Bone marrow (tissue), 2 donors: Measurements from ENCODE around the gene DLK2.
"Not testable (repeated sequence)": the region's sequence is repeated elsewhere in the genome, so short reads cannot be mapped to it uniquely, and the experiment has no call there.

ENCODE experiments used
- DNase-seq, 2 donors: peaks; one replicate each; lab custom pipeline; 2025; lab: John Stamatoyannopoulos, UW

Gene DLK2

GRCh38 chr6:43481591-43482236 is 26.4 kb upstream of the DLK2 start:
- no peak for DNase-seq

DNA sequence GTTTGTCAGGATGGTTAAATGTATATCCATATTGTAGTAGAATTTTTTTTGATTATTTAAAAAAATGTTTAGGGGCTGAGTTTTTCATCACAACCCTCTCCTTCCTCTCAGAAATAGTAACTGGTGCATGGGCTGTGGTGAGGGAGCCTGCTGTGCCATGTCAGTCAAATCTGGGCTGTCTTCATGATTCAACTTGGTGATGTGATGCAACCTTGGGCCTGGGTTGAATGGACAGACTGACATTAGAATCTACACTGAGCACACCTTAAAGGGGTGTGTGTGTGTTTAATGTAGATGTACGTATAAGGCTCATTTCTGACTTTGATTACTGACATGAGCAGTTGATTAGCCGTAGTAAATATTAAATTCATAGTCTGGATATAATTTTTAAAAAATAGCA is 25.7 kb upstream of the DLK2 start:
- DNase-seq = no peak

DNA sequence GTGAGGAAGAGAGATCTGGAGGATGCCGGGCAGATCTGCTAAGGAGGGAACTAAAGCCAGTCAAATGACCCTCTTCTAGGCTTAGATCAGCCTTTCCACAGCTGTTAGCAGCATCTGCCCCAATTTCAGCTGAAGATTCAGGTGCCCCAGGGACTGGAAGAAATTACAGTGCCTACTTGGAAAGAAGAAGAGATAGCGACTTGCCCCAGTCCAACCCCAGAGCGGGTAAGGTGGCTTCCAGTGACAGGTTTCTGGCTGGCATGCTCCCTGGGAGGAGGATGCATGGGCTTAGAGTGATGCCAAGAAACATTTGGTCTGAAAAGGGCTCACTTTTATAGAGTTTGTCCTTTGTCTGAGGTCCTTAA is 22.6 kb upstream of the DLK2 start:
- DNase-seq = no peak

DNA sequence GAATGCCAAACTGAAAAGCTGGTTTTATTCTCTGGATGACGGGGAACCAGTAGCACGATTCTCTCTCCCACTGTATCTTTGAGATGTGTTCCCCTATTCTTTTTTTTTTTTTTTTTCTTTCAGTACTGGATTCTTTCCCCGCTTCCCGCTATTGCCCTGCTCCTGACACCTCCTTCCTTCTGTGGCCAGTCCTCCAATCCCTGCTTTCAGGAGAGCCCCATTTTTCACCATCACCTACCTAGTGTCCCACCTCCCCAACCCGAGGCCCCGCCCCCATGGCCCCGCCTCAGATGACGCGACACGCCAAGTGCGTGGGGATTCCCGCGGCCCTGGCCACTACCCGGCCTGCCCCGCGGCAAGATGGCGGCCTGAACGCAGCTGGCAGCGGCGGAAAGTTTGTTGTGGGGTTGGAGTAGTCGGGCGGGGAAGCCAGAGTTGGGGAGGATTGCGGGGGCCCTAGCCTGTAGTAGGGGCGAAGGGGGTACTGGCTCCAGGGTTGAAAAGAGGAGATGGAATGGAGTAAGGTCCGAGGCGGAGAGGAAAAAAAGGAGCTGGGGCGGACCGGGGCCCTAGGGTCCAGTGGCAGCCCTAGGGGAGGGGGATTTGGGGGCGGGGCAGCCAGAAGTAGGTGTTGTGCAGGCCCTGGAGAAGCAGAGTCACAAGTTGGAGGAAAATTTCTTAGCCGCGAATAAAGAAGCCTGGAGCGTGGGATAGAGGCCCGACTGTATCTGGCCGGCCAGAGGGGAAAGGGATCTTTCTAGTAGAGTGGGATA is 22.1 kb upstream of the DLK2 start, which contains the start of gene TJAP1:
Gene TJAP1 (plus strand): TSS at position 336 of the 773 bp plus-strand sequence. CDS start 21,432 bp downstream, outside the sequence.
- DNase-seq = peak; percentile 71 to 87

DNA sequence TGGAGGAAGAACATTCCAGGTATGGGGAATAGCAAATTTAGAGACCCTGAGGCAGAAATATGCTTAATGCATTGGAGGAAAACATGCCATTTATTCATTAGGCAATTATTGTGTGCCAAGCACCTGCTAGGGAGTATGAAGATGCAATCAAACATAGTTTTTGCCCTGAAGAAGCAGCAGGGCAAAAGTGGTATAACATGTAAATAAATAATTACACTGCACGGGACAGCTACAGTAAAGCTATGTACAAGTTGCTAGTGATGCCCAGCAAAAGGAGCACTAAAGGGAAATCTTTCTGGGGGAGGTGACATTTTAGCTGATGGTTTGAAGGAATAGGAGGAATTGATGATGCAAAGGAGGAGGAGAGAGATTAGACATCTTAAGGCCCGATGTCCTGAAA is 21.4 kb upstream of the DLK2 start:
- DNase-seq = no peak

DNA sequence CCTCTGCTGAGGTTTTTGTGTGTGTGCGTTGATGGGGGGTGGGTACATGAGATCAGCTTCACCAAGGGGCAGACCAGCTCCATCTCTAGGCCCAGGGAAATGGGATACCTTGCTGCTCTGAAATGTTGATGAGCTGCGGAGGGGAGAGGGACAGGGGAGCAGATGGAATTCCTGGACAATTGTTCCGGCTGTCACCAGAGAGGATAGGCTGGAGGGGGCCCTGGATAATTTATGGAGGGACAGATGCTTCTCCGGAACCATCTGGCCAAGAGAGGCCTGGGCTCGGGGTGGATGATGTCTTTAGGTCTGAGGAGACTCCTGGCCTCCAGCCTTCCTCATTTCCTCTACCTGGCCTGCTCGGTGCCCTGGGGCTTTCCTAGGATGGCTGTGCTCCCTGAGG is 20.2 kb upstream of the DLK2 start:
- DNase-seq = no peak

DNA sequence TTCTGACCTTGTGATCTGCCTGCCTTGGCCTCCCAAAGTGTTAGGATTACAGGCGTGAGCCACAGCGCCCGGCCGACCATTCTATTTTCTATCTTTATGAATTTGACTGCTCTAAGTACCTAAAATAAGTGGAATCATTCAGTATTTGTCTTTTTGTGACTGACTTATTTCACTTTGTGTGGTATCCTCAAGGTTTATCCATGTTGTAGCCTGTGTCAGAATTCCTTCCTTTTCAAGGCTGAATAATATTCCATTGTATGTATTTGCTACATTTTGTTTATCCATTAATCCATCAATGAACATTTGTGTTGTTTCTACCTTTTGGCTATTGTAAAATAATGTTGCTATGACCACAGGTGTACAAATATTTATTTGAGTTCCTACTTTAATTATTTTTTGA is 17.2 kb upstream of the DLK2 start:
- no peak for DNase-seq

DNA sequence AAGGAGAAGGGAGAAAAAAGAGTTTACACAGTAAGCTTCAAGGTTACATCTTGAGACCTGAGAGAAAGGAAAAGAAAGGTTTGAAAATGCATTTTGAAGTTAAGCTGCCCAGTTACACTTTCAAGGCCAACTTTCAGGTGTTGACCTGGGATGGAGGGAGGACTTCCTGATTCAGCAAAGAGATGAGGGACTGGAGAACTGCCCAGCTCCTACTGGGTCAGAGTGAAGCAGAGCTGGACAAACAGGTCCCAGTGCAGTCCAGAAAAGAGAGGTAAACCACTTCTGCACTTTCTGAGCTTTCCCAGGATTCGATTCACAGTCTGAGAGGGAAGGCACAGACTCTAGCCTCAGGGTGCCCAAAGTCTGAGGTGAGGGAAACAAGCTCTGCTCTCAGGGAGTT is 16.1 kb upstream of the DLK2 start:
- DNase-seq = no peak

- DNase-seq = no peak
Measured at GRCh38 chr6:43469947-43470346, 14.6 kb upstream of the DLK2 start.

GRCh38 chr6:43468748-43469681 is 13.7 kb upstream of the DLK2 start:
- no peak for DNase-seq

DNA sequence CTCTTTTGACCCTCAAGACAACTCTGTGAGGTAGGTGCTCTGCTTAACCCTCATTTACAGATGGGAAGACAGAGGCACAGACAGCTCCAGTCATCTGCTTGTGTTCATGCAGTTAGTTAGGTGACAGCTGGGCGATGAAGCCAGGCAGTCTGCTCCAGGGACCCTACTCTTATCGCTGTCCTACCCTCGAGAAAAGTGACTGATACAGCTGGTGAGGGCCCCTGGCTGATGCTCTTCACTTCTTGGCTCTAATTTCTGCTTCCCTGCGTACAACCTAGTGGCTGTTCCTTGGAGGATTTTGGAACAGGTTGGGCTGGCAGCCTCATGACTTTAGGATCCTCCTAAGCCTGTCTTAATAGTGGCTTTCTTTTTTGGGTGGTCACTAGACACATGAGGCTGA is 12.9 kb upstream of the DLK2 start:
- DNase-seq = no peak

DNA sequence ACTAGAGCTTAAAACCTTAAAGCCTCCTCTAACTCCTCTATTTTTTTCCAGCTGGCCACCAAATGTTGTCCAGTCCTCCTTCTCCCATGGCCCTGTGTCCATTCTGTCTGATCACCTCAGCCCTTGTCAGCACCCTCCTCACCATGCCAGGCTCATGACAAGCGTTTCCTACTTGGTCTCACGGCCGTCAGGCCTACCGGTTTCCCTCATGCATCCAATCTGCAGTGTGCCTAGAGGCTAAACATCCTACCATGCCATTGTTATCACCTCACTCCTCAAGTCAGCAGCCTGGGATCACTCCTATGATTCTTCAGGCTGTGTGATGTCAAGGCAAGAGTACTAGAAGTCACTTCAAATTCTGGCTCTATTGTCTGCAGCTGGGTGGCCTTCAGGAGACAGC is 12.4 kb upstream of the DLK2 start:
- no peak for DNase-seq

- DNase-seq = not testable (repeated sequence)
Measured at GRCh38 chr6:43467265-43467664, 11.9 kb upstream of the DLK2 start.

DNA sequence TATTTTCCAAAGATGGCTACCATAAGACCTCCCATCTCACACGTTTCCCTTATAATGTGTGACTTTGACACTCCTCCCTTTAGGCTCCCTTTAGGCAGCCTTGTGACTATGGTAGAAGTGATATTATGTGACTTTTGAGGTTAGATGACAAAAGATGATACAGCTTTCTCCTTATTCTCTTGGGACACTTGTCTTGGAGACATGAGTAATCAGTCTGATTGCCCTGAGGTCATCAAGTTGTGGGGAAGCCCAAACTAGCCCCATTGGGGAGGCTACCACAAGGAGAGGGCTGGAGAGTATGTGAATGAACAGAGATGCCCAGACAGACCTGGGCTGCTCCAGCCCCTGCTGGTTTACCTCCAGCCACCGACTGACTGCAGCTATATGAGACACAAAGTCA is 10.6 kb upstream of the DLK2 start:
- DNase-seq = no peak

- DNase-seq = no peak
Measured at GRCh38 chr6:43464337-43464736, 9.0 kb upstream of the DLK2 start.

DNA sequence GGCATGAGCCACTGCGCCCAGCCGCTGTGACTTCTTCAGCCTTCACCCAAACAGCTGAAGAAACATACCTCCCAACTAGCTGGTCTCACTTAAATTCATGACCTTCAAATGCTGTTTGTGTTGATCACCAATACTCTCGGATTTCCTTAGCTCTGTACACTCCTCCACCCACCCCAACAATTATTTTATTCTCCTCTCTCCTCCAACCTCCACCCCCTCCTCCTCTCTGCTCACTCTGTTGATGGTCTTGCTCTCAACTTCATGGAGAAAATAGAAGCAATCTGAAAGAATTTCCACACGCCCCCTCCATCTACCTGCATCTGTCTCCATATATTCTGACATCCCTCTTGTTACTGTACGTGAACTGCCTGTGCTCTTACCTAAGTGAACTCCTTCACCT is 6.6 kb upstream of the DLK2 start:
- DNase-seq = no peak

GRCh38 chr6:43460032-43460431 is 4.7 kb upstream of the DLK2 start:
- no peak for DNase-seq

GRCh38 chr6:43459535-43459934 is 4.2 kb upstream of the DLK2 start:
- no peak for DNase-seq

DNA sequence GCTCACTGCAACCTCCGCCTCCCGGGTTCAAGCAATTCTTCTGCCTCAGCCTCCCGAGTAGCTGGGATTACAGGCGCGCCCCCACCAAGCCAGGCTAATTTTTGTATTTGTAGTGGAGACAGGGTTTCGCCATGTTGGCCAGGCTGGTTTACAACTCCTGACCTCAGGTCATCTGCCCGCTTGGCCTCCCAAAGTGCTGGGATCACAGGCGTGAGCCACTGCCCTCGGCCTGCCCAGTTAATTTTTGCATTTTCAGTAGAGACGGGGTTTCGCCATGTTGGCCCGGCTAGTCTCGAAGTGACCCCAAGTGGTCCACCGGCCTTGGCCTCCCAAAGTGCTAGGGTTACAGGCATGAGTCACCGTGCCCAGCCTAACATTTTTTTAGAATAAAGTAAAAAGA is 2.8 kb upstream of the DLK2 start:
- not testable (repeated sequence) for DNase-seq

DNA sequence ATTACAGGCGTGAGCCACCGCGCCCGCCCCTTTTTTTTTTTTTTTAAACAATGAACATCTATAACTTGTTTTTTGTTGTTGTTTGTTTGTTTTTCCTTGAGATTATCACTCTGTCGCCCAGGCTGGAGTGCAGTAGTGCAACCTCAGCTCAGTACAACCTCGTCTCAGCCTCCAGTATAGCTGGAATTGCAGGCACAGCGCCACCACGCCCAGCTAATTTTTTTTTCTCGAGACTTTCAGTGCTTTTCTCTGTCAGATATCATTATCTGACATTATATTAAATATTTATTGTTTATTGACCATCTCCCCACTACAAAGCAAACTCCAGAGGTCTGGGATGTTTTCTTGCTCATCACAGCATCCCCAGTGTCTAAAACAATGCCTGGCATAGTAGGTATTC is 2.3 kb upstream of the DLK2 start:
- DNase-seq = no peak

DNA sequence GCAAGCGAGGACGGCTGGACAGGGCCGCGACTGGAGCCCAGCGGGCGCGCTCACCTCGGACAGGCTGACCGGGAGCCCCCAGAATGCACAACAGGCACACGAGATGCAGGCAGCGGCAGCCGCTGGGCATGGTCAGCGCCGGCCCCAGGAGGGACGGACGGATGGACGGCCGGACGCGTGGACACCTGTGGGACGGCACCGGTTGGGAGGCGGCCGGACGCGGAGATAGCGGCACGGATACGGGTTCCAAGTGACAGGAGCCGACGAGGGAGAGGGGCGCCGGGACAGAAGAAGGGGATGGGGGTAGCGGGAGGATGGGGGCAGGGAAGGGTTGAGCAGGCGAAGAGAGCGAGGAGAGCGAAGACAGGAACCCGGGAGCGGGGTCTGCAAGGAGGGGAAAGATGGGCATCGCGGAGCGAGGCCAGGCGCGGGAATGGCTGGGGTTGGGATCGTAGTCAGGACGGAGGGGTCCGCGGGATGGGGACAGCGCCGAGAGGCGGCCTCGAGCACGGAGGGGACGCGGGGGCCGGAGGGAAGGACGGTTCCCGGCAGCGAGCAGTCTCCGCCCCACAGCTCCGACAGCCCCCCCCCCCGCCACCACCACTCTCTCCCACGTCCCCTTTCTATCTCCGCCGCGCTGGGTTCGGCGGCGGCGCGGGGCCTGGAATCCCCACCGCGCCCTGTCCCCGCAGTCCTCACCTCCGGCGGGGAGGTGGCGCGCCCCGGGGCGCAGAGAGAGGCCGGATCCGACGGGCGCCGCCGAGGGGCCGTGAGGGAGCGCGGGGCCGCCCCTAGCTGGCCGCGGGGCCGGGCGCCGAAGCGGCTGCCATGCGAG is 435 bp downstream of the DLK2 start:
- peak; percentile 16 to 55 for DNase-seq

DNA sequence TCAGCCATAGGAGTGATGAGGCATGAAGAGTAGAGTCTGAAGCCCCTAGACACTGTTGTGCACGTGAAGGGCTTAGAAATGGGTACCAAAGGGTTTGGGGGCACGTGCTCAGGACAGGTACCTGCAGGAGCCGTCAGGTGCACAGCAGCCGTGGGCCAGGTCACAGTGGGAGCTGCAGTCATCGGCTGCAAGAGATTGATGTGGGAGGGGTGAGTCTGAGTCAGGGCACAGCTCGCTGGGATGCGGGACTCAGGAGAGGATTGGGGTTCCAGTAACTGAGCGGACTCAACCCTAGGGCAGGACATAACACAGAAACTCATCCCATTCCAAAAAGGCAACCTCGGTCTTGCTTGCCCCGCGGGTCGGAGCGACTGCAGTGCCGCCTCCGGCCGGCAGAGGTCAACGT is 1.1 kb downstream of the DLK2 start:
- DNase-seq = peak in 1 of 2 donors; percentile 23
